Right renal pelvis (tissue), 4 donors: ENCODE results near the gene INVS. TPM values are rescaled to one million over a fixed set of nuclear protein-coding genes. Genes with fewer than 3 reads are reported as not detected.
"Not testable (repeated sequence)": the region's sequence is repeated elsewhere in the genome, so short reads cannot be mapped to it uniquely, and the experiment has no call there.

ENCODE experiments used
- DNase-seq, 4 donors: peaks; one replicate each; pipeline ENCODE4 v3.0.0-alpha.2; 2013; ENCODE audit warnings: low read depth in 4 of 4, low spot score in 3 of 4, missing footprints in 1 of 4
- polyA plus RNA-seq, 4 donors: library from polyadenylated mRNA; unstranded; fragments of 120-200 nt; gene quantifications; one replicate each; pipeline ENCODE4 v1.2.1, GENCODE V29; 2013; ENCODE audit not compliant: insufficient read length in 4 of 4

INVS gene
- polyA plus RNA-seq, 4 donors = 14.8 to 22.4 (median 16.5) TPM

DNA sequence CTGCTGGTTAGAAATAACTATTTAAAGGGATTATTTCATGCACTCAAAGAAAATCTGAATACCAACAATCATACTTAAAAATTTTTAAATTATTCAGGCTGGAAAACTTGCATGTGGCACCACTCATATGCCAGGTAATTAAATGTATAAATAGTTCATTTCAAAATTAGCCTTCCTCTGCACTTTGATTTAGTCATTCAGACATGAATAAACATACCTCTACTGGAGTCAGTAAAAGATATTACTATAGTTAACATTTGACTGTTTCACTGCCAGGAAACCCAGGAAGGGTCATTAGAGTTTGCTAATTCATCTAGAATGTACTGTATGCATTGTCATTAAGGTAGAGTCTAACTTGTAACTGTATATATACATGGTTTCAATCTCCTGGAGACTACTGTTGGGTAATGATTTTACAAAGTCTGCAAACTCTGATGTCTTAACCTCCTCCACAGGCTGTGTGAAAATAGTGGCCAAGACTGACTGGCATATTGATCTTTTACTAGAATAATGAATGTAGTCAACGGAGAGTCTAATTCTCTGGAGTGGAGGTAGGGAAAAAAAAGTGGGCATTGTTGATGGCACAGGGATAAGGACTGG, 210.0 kb downstream of the INVS start:
- DNase-seq = no peak

DNA sequence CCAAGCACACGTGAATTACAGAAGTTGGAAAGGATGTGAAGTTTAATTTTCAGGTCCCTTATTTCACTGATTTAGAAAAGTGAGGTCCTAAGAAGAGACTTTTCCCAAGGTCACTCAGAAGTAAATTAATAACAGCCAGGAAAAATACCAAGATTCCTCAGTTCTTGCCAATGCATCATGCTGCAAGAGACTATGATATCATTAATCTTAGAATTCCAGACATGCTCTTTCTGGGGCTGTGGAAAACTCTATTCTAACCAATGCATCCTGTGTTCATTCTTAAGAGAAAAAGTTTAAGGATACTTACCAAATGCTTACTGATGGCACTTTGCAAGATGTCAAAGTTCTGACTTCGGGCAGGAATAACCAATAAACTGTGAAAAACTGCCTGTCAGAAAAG, 210.9 kb downstream of the INVS start:
- DNase-seq = no peak

DNA sequence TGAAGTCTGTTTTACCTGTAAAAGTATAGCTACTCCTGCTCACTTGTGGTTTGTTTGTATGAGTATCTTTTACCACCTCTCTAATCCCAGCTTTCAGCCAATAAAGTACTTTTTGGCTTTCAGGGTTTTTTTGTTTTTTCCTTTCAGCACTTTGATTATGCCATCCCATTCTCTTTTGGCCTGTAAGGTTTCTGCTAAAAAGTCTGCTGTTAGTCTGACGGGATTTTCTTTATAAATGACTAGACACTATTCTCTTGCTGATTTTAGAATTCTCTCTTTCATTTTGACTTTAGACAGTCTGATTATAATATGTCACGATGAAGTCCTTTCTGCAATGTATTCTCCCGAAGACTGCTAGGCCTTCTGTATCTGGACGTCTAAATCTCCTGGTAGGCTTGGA, 216.5 kb downstream of the INVS start:
- DNase-seq = no peak

DNA sequence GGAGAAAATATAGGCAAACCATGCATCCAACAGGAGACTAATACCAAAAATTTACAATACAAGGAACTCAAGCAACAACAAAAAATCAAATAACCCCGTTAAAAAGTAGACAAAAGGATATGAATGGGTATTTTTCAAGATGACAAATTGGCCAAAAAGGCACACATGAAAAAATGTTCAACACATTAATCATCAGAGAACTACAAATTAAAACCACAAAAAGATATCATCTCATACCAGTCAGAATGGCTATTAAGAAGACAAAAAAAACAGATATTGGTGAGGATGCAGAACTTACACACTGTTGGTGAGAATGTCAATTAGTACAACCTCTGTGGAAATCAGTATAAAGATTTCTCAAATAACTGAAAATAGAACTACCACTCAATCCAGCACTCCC, 218.7 kb downstream of the INVS start:
- DNase-seq = no peak

DNA sequence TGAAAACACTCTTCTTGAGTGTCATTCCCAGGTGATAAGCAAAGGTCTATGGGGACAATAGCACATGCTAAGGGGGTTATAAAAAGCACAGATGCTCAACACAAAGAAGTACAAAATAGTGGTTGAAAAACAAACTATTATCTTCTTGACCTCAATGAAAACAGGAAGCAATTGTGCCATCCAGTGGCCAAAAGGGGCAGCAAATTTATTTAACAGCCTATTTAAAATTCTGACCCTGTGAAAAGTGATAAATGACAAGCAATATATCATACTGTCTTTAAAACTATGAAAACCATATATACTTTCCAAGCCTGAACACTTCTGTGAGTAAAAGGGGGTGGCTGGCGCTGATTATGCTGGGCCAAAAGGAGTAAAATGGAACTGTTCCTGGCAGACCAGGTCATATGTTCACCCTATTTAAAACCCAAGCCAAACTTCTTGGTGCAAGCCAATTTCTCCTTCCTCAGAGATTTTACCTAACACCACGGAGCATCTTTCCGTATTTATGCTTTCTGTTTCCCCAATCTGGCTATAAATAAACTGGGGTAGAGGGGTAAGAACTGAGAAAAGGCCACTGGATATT, 224.0 kb downstream of the INVS start:
- peak in 3 of 4 donors; percentile 5 to 14 (median 8) for DNase-seq

DNA sequence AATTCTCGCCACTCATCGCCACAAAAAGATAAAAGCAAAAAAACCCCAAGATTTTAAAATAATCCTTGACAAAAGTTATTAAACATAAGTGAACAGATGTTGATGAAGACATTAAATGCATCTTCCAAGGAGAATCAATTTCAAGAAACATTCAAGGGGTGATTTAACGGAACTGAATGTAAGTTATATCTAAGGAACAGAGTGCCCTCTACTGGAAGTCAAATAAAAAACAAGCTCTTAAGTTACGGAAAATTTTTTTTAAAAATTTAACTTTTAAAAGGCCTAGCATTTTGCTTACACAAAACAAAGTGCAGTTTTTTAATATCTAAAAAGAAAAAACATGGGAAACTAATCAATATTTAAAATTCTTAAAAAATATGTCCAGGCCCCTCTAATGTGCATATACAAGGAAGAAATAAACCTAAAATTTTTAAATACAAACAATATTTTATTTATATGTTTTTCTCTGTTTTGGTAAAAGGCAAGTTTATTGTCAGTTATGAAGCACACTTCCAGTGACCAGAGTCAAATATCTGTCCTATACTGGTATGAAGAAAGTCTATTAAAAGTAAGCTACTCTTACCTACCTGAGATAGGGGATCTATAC, 225.7 kb downstream of the INVS start:
- peak in 2 of 4 donors; percentile 8 for DNase-seq

DNA sequence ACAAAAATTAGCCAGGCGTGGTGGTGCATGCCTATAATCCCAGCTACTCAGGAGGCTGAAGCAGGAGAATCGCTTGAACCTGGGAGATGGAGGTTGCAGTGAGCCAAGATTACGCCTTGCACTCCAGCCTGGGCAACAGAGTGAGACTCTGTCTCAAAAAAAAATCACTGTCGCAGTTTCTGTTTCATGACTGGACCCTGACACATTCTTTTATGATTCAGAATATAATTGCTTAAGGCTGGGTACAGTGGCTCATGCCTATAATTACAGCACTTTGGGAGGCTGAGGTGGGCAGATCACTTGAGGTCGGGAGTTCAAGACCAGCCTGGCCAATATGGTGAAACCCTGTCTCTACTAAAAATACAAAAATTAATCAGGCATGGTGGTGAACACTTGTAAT, 239.7 kb downstream of the INVS start:
- DNase-seq = not testable (repeated sequence)

DNA sequence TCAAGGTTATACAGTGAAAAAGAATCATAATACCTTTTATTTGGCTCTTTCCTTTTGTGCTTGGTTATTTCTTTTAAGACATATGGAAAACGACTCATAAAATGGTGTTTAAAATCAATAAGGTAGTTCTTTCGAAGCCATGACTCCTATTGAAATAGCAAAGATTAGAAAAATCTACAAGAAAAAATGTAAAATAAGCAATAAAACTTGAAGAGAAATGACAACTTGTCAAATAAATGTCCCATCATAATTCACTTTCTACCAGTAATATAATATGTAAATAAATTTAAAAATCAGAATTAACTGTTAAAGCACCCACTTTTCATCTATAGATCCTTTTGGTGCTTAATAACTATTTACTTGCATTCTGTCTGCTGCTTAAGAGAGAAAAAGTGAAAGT, 241.2 kb downstream of the INVS start:
- DNase-seq = no peak

DNA sequence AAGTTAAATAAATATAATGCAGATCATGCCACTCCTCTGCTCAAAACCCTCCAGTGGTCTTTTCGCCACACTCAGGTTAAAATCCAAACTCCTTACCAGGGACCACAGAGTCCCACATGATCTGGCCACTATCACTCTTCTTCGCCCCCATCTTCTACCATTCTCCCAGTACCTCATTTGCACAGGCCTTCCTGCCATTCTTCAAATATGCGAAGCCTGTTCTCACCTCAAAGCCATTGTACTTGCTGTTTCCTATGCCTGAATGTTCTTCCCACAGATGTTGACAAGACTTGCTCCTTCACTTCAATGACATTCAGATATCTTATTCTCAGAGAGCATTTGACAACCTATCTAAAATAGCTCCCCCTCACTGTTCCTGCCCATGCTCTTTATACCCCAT, 242.8 kb downstream of the INVS start:
- DNase-seq = no peak

DNA sequence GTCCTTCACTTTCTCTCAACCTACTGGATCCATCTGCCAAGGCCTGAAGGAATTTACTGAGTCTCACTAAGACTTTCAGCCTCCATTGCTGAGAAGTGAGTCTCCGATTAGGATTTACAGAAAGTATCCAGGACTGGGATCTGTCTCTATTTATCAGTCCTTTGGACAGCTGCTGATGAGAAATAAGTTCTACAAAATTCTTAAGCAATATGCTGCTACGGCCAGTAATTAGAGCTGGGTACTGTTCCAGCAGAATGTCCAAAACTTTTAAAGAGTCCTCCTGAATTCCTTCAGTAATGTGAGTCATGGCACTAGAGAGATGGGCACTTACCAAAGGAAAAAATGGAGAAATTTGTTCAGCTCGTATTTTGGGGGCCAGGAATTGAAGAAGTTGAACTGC, 247.8 kb downstream of the INVS start:
- DNase-seq = no peak

DNA sequence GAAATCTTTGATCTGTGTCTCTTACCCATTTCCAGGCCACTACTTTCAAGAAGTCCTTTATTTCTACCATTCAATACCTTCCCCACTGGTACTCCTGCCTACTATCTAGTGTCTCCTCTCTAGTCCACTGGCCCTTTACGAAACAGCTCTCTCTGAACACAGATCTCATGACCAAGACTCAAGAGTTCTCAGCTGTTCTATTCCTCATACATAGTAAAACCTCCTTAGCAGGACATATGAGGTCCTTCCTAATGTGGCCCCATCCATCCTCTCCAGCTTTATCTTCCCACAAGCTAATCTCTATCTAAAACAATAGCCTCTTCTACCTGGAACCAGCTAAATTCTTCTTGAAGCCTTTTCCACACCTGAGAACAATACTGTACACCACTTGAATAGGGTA, 251.1 kb downstream of the INVS start:
- no peak for DNase-seq

Other genes with a start within 250 kb of the INVS start
- 10 to 100 TPM; 25.2 to 31.4 (median 29.4) TPM for gene STX17, start 192.6 kb upstream of the INVS start, polyA plus RNA-seq
- gene ERP44, start 243 bp upstream of the INVS start, polyA plus RNA-seq = 10 to 100 TPM; 35.7 to 44.2 (median 41.1) TPM